ENCODE results near the gene NHSL2. TPM values are rescaled to one million over a fixed set of nuclear protein-coding genes. Genes with fewer than 3 reads are reported as not detected.

Gene NHSL2
- total and polyA plus RNA-seq, 3 experiments from 2014 or later, result 0.51 to 17.8 (median 1.1) TPM

- no peak overlapping the region for H3K4me3 ChIP-seq (ENCODE audit: low read length)
- H3K27ac ChIP-seq (ENCODE audit: low read depth, low read length), result no peak overlapping the region
- CTCF ChIA-PET, result interaction anchor here (1.0 kb wide), 1 partner anchor 15 kb away, joined by 3 read pairs; no protein-coding TSS in a partner anchor
- no peaks in the 10 kb centered on the region for H3K9me3 Mint-ChIP-seq
- POLR2A ChIA-PET, result no interaction called here
- no peaks in the 10 kb centered on the region for H3K36me3 ChIP-seq (ENCODE audit: insufficient read depth, low read length)
- no peaks in the 10 kb centered on the region for H3K9me3 ChIP-seq (ENCODE audit: low read length)
- no peak overlapping the region for H3K27ac Mint-ChIP-seq
- H3K4me1 ChIP-seq (ENCODE audit: insufficient read depth, low read length), result no peaks in the 10 kb centered on the region
- no peaks in the 10 kb centered on the region for H3K36me3 Mint-ChIP-seq
- H3K27me3 Mint-ChIP-seq, result peaks cover 5 to 20% of the 10 kb centered on the region in 2 donors
- DNase-seq, result no peak
- H3K4me1 Mint-ChIP-seq, result peaks cover 0 to 3% (median 0%) of the 10 kb centered on the region in 3 donors
- H3K27me3 ChIP-seq (ENCODE audit: insufficient read depth, low read length, poor library complexity, severe bottlenecking), result no peaks in the 10 kb centered on the region
- no peak overlapping the region for H3K4me3 Mint-ChIP-seq
These were observed 92.2 kb downstream of the NHSL2 start for GRCh38 chrX:72002875-72003274.

GRCh38 chrX:72003811-72004750 is 93.4 kb downstream of the NHSL2 start:
- H3K36me3 ChIP-seq (ENCODE audit: insufficient read depth, low read length), result no peaks in the 10 kb centered on the region
- ChIA-PET CTCF (interaction anchor here (1.0 kb wide), 1 partner anchor 14 kb away, joined by 3 read pairs; no protein-coding TSS in a partner anchor), POLR2A (no interaction called here)
- H3K9me3 ChIP-seq (ENCODE audit: low read length), result no peaks in the 10 kb centered on the region
- DNase-seq, result no peak
- no peaks in the 10 kb centered on the region for H3K27me3 ChIP-seq (ENCODE audit: insufficient read depth, low read length, poor library complexity, severe bottlenecking)
- Mint-ChIP-seq H3K4me3 (no peak overlapping the region), H3K4me1 (peaks cover 0 to under 1% (median 0%) of the 10 kb centered on the region in 3 donors), H3K27me3 (peaks cover 5 to 26% of the 10 kb centered on the region in 2 donors), H3K27ac (peak overlapping the region in 1 of 8 donors; percentile 62), H3K36me3 (no peaks in the 10 kb centered on the region), H3K9me3 (no peaks in the 10 kb centered on the region)
- no peaks in the 10 kb centered on the region for H3K4me1 ChIP-seq (ENCODE audit: insufficient read depth, low read length)
- H3K4me3 ChIP-seq (ENCODE audit: low read length), result no peak overlapping the region
- H3K27ac ChIP-seq (ENCODE audit: low read depth, low read length), result no peak overlapping the region

- H3K36me3 Mint-ChIP-seq, result no peaks in the 10 kb centered on the region
- H3K27ac Mint-ChIP-seq, result no peak overlapping the region
- H3K27me3 Mint-ChIP-seq, result peaks cover 5 to 27% of the 10 kb centered on the region in 2 donors
- DNase-seq, result no peak
- Histone ChIP-seq H3K27ac (ENCODE audit: low read depth, low read length) (no peak overlapping the region), H3K9me3 (ENCODE audit: low read length) (no peaks in the 10 kb centered on the region), H3K36me3 (ENCODE audit: insufficient read depth, low read length) (no peaks in the 10 kb centered on the region), H3K4me1 (ENCODE audit: insufficient read depth, low read length) (no peaks in the 10 kb centered on the region), H3K27me3 (ENCODE audit: insufficient read depth, low read length, poor library complexity, severe bottlenecking) (no peaks in the 10 kb centered on the region), H3K4me3 (ENCODE audit: low read length) (no peak overlapping the region)
- CTCF ChIA-PET, result no interaction called here
- H3K4me1 Mint-ChIP-seq, result no peaks in the 10 kb centered on the region
- H3K9me3 Mint-ChIP-seq, result no peaks in the 10 kb centered on the region
- POLR2A ChIA-PET, result no interaction called here
- H3K4me3 Mint-ChIP-seq, result no peak overlapping the region
These were observed 94.4 kb downstream of the NHSL2 start for GRCh38 chrX:72005046-72005445.

- Mint-ChIP-seq H3K27me3 (peaks cover 3 to 29% of the 10 kb centered on the region in 2 donors), H3K4me3 (no peak overlapping the region), H3K27ac (no peak overlapping the region), H3K9me3 (no peaks in the 10 kb centered on the region), H3K4me1 (no peaks in the 10 kb centered on the region), H3K36me3 (no peaks in the 10 kb centered on the region)
- Histone ChIP-seq H3K27me3 (ENCODE audit: insufficient read depth, low read length, poor library complexity, severe bottlenecking) (no peaks in the 10 kb centered on the region), H3K4me1 (ENCODE audit: insufficient read depth, low read length) (no peaks in the 10 kb centered on the region), H3K4me3 (ENCODE audit: low read length) (no peak overlapping the region), H3K27ac (ENCODE audit: low read depth, low read length) (no peak overlapping the region), H3K36me3 (ENCODE audit: insufficient read depth, low read length) (no peaks in the 10 kb centered on the region), H3K9me3 (ENCODE audit: low read length) (no peaks in the 10 kb centered on the region)
- ChIA-PET CTCF (no interaction called here), POLR2A (no interaction called here)
- DNase-seq, result no peak
These were observed 95.8 kb downstream of the NHSL2 start for GRCh38 chrX:72006461-72006860.

- ChIA-PET POLR2A (no interaction called here), CTCF (no interaction called here)
- no peak overlapping the region for H3K4me3 Mint-ChIP-seq
- no peak for DNase-seq
- no peaks in the 10 kb centered on the region for H3K4me1 Mint-ChIP-seq
- no peaks in the 10 kb centered on the region for H3K9me3 ChIP-seq (ENCODE audit: low read length)
- H3K36me3 ChIP-seq (ENCODE audit: insufficient read depth, low read length), result no peaks in the 10 kb centered on the region
- no peak overlapping the region for H3K27ac Mint-ChIP-seq
- no peaks in the 10 kb centered on the region for H3K27me3 ChIP-seq (ENCODE audit: insufficient read depth, low read length, poor library complexity, severe bottlenecking)
- no peak overlapping the region for H3K4me3 ChIP-seq (ENCODE audit: low read length)
- H3K9me3 Mint-ChIP-seq, result no peaks in the 10 kb centered on the region
- H3K4me1 ChIP-seq (ENCODE audit: insufficient read depth, low read length), result no peaks in the 10 kb centered on the region
- H3K27me3 Mint-ChIP-seq, result peaks cover 0 to 17% of the 10 kb centered on the region in 2 donors
- H3K36me3 Mint-ChIP-seq, result no peaks in the 10 kb centered on the region
- no peak overlapping the region for H3K27ac ChIP-seq (ENCODE audit: low read depth, low read length)
These were observed 99.1 kb downstream of the NHSL2 start for GRCh38 chrX:72009731-72010130.

GRCh38 chrX:72011734-72012133 is 101.1 kb downstream of the NHSL2 start:
- no peaks in the 10 kb centered on the region for H3K9me3 ChIP-seq (ENCODE audit: low read length)
- H3K27me3 Mint-ChIP-seq, result peaks cover 0 to 17% of the 10 kb centered on the region in 2 donors
- no peak for DNase-seq
- no peaks in the 10 kb centered on the region for H3K4me1 Mint-ChIP-seq
- H3K4me3 Mint-ChIP-seq, result no peak overlapping the region
- no peak overlapping the region for H3K4me3 ChIP-seq (ENCODE audit: low read length)
- no peaks in the 10 kb centered on the region for H3K9me3 Mint-ChIP-seq
- ChIA-PET POLR2A (no interaction called here), CTCF (no interaction called here)
- no peaks in the 10 kb centered on the region for H3K36me3 Mint-ChIP-seq
- no peak overlapping the region for H3K27ac Mint-ChIP-seq
- no peaks in the 10 kb centered on the region for H3K36me3 ChIP-seq (ENCODE audit: insufficient read depth, low read length)
- no peak overlapping the region for H3K27ac ChIP-seq (ENCODE audit: low read depth, low read length)
- no peaks in the 10 kb centered on the region for H3K27me3 ChIP-seq (ENCODE audit: insufficient read depth, low read length, poor library complexity, severe bottlenecking)
- no peaks in the 10 kb centered on the region for H3K4me1 ChIP-seq (ENCODE audit: insufficient read depth, low read length)

- Histone ChIP-seq H3K27ac (ENCODE audit: low read depth, low read length) (no peak overlapping the region), H3K4me3 (ENCODE audit: low read length) (no peak overlapping the region), H3K9me3 (ENCODE audit: low read length) (no peaks in the 10 kb centered on the region), H3K4me1 (ENCODE audit: insufficient read depth, low read length) (peaks cover 5% of the 10 kb centered on the region), H3K36me3 (ENCODE audit: insufficient read depth, low read length) (no peaks in the 10 kb centered on the region), H3K27me3 (ENCODE audit: insufficient read depth, low read length, poor library complexity, severe bottlenecking) (no peaks in the 10 kb centered on the region)
- ChIA-PET POLR2A (no interaction called here), CTCF (interaction anchor here (1.0 kb wide), 1 partner anchor 17 kb away, joined by 5 read pairs; no protein-coding TSS in a partner anchor)
- Mint-ChIP-seq H3K27me3 (peaks cover 0 to 20% of the 10 kb centered on the region in 2 donors), H3K27ac (no peak overlapping the region), H3K9me3 (no peaks in the 10 kb centered on the region), H3K4me3 (no peak overlapping the region), H3K36me3 (no peaks in the 10 kb centered on the region), H3K4me1 (peaks cover 4 to 14% (median 6%) of the 10 kb centered on the region in 3 donors)
- DNase-seq, result no peak
These were observed 104.7 kb downstream of the NHSL2 start for GRCh38 chrX:72015383-72015782.

Data from CD8-positive, alpha-beta memory T cell (primary cell).